LNCAP (cell line): Measurements from ENCODE around the gene ANGEL1.

ENCODE experiments used
- CTCF ChIP-seq: fragments of 450-650 bp; IDR thresholded peaks from 2 replicates; pipeline ENCODE4 v1.5.1; 2017; ENCODE audit warnings: mild to moderate bottlenecking

ANGEL1 gene

GRCh38 chr14:76756371-76756750 is 56.3 kb downstream of the ANGEL1 start:
- TF ChIP-seq CTCF: no peak

GRCh38 chr14:76755610-76756370 is 56.9 kb downstream of the ANGEL1 start:
- TF ChIP-seq CTCF: no peak

- TF ChIP-seq CTCF: no peak
Measured at GRCh38 chr14:76754586-76754985, 58.1 kb downstream of the ANGEL1 start.

- TF ChIP-seq CTCF: no peak
Measured at GRCh38 chr14:76753541-76754198, 59.0 kb downstream of the ANGEL1 start.

GRCh38 chr14:76752744-76753143 is 59.9 kb downstream of the ANGEL1 start:
- TF ChIP-seq CTCF: no peak

GRCh38 chr14:76742966-76743365 is 69.7 kb downstream of the ANGEL1 start:
- TF ChIP-seq CTCF: no peak

- TF ChIP-seq CTCF: no peak
Measured at GRCh38 chr14:76742185-76742584, 70.5 kb downstream of the ANGEL1 start.
